Caco-2 (cell line): Measurements from ENCODE around the gene ANO1. TPM values are rescaled to one million over a fixed set of nuclear protein-coding genes. Genes with fewer than 3 reads are reported as not detected.

Experiments used
- BruUV-seq: library from RNA; stranded (reverse); fragments of 400-500 nt; replicated peaks from 2 replicates; lab custom pipeline; 2021; lab: Mats Ljungman, UMichigan
- CTCF ChIA-PET: fragments of 300-600 bp; sonication (Branson Sonifier 250); formaldehyde crosslinking; loops from one replicate; lab custom pipeline; 2022; ENCODE audit warnings: antibody characterized with exemption; lab: Charles Lee
- POLR2A ChIA-PET: fragments of 300-600 bp; sonication (Branson Sonifier 250); formaldehyde crosslinking; loops from one replicate; lab custom pipeline; 2022; ENCODE audit warnings: antibody characterized with exemption; lab: Charles Lee
- DNase-seq, 2 experiments: peaks; one replicate each; pipeline versions ENCODE4 v3.0.0 to v3.0.0-alpha.2; 2020 to 2022
- H3K27me3 ChIP-seq: replicated peaks from 2 replicates; pipeline ENCODE4 v1.6.0; 2011; ENCODE audit warnings: low read length; ENCODE audit not compliant: control insufficient read depth, insufficient read depth
- H3K36me3 ChIP-seq: 2 replicates; pipeline ENCODE4 v1.5.1; 2011; ENCODE audit warnings: low read length; ENCODE audit not compliant: control insufficient read depth, insufficient read depth
- H3K4me1 ChIP-seq: fragments of 250-450 bp; sonication (Bioruptor Pico); 2 replicates; pipeline ENCODE4 v1.5.1; 2020; ENCODE audit warnings: mild to moderate bottlenecking
- H3K4me3 ChIP-seq: 2 replicates; pipeline ENCODE4 v1.5.1; 2011; ENCODE audit warnings: low read depth, mild to moderate bottlenecking, control low read depth, low read length
- H3K9me3 ChIP-seq: fragments of 250-450 bp; sonication (Bioruptor Pico); 2 replicates; pipeline ENCODE4 v1.5.1; 2020; ENCODE audit warnings: mild to moderate bottlenecking, moderate library complexity
- H3K27ac Mint-ChIP-seq: one replicate; pipeline ENCODE4 v1.8.0; 2022; ENCODE audit warnings: mixed read lengths; ENCODE audit not compliant: unreplicated experiment
- H3K27me3 Mint-ChIP-seq: one replicate; pipeline ENCODE4 v1.8.0; 2022; ENCODE audit warnings: mixed read lengths; ENCODE audit not compliant: insufficient read depth, unreplicated experiment
- H3K36me3 Mint-ChIP-seq: one replicate; pipeline ENCODE4 v1.8.0; 2022; ENCODE audit warnings: mild to moderate bottlenecking, mixed read lengths; ENCODE audit not compliant: insufficient read depth, unreplicated experiment
- H3K4me1 Mint-ChIP-seq: one replicate; pipeline ENCODE4 v1.8.0; 2022; ENCODE audit warnings: low read depth, mixed read lengths; ENCODE audit not compliant: unreplicated experiment
- H3K4me3 Mint-ChIP-seq: one replicate; pipeline ENCODE4 v1.8.0; 2022; ENCODE audit warnings: mild to moderate bottlenecking, moderate library complexity, mixed read lengths; ENCODE audit not compliant: unreplicated experiment
- H3K9me3 Mint-ChIP-seq: one replicate; pipeline ENCODE4 v1.8.0; 2022; ENCODE audit warnings: mixed read lengths; ENCODE audit not compliant: unreplicated experiment
- intact Hi-C: fragments of 100-400 bp; cut with micrococcal nuclease; formaldehyde crosslinking; loops from one replicate; pipeline ENCODE4 v1.10.0; 2022; ENCODE audit not compliant: unreplicated experiment
- total RNA-seq: library from RNA; stranded (reverse); gene quantifications from 2 replicates; pipeline ENCODE4 v1.2.3, GENCODE V29; 2022
- TF ChIP-seq, protein P1 (sequence below), 2 experiments: fragments of 200-600 bp in 1 of 2; IDR thresholded peaks; 1 replicate in 1 of 2; 2 replicates in 1 of 2; pipeline versions ENCODE4 v1.5.1 to v1.8.0; 2011 to 2022; ENCODE audit warnings: antibody characterized with exemption in 1 of 2, control low read depth in 1 of 2, inconsistent platforms in 1 of 2, low read depth in 1 of 2, low read length in 1 of 2, mild to moderate bottlenecking in 1 of 2, moderate library complexity in 1 of 2; ENCODE audit not compliant: insufficient read depth in 1 of 2, severe bottlenecking in 1 of 2, unreplicated experiment in 1 of 2

Gene ANO1
- total RNA-seq, 1 experiment from 2014 or later, result 8.4 TPM

DNA sequence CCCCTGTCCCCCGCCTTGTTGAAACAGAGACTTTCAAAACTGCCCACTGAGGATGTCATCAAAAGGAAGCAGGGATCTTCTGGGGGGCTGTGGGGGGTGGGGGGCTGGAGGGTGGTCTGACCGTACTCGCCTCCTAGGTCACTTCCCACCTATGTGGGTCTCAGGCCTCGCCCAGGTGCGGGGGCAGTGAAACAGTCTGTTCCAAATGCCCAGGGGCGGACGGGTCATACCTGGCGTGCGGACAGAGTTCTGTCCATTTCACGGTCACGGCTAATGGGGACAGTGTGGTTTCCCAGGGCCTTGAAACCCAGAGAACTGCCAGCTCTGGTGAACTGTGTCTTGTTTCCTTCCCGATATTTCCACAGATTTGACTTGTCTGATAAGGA, 27.2 kb downstream of the ANO1 start:
- no TSS peak for BruUV-seq
- H3K9me3 Mint-ChIP-seq, result no peaks in the 10 kb centered on the region
- TF ChIP-seq, protein P1, sequence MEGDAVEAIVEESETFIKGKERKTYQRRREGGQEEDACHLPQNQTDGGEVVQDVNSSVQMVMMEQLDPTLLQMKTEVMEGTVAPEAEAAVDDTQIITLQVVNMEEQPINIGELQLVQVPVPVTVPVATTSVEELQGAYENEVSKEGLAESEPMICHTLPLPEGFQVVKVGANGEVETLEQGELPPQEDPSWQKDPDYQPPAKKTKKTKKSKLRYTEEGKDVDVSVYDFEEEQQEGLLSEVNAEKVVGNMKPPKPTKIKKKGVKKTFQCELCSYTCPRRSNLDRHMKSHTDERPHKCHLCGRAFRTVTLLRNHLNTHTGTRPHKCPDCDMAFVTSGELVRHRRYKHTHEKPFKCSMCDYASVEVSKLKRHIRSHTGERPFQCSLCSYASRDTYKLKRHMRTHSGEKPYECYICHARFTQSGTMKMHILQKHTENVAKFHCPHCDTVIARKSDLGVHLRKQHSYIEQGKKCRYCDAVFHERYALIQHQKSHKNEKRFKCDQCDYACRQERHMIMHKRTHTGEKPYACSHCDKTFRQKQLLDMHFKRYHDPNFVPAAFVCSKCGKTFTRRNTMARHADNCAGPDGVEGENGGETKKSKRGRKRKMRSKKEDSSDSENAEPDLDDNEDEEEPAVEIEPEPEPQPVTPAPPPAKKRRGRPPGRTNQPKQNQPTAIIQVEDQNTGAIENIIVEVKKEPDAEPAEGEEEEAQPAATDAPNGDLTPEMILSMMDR (IDR thresholded peaks at IDR 0.05; ENCODE audit: insufficient read depth in 1 of 2, low read depth in 1 of 2, low read length in 1 of 2, severe bottlenecking in 1 of 2, unreplicated experiment in 1 of 2), result no peak
- intact Hi-C loops, result no loop called here
- H3K4me3 Mint-ChIP-seq, result no peak overlapping the region
- no peaks in the 10 kb centered on the region for H3K27me3 Mint-ChIP-seq
- DNase-seq, result no peak
- Histone ChIP-seq H3K4me1 (no peaks in the 10 kb centered on the region), H3K4me3 (no peak overlapping the region), H3K36me3 (no peaks in the 10 kb centered on the region), H3K27me3 (no peaks in the 10 kb centered on the region), H3K9me3 (no peaks in the 10 kb centered on the region)
- CTCF ChIA-PET, result no interaction called here
- H3K27ac Mint-ChIP-seq, result no peak overlapping the region
- POLR2A ChIA-PET, result no interaction called here
- H3K36me3 Mint-ChIP-seq, result no peaks in the 10 kb centered on the region
- no peaks in the 10 kb centered on the region for H3K4me1 Mint-ChIP-seq

DNA sequence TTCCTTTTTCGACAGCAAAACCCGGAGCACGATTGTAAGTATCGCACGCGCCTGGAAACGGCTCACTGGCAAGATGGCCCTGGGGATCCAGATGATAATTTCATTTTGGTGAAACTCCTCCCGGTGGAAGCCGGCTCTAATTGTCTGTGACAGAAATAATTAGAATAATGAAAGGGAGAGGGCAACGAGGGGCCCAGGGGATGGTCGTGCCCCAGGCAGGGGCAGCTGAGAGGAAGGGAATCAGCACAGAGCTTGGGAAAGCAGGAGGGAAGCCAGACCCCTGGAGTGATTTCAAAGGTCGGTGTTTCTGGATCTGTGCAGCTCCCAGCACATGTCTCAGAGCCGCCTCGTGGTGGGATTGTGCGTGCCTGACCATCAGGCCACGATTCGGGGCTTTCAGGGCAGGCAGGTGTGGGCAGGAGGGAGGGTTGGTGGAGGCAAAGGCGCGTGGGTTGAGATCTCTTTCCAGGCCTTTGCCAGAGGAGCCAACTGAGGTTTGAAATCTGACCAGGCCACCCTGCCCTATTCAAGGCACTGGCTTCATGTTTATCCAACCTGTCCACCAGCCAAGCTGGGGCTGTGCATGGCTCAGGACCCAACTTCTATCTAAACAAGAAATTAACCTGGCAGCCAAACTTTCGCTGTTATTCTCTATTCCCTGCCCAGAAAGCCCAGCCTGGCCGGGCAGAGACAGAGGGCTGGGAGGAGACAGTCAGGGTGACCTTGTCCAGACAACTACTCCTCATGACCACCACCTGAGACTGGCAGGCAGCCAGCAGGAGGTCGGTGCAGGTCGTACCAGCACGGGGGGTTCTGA, 27.8 kb downstream of the ANO1 start:
- Histone ChIP-seq H3K36me3 (no peaks in the 10 kb centered on the region), H3K4me1 (no peaks in the 10 kb centered on the region), H3K9me3 (no peaks in the 10 kb centered on the region), H3K4me3 (no peak overlapping the region), H3K27me3 (no peaks in the 10 kb centered on the region)
- Mint-ChIP-seq H3K27ac (no peak overlapping the region), H3K9me3 (no peaks in the 10 kb centered on the region), H3K4me1 (no peaks in the 10 kb centered on the region), H3K4me3 (no peak overlapping the region), H3K36me3 (no peaks in the 10 kb centered on the region), H3K27me3 (no peaks in the 10 kb centered on the region)
- CTCF ChIA-PET, result no interaction called here
- intact Hi-C loops, result no loop called here
- POLR2A ChIA-PET, result no interaction called here
- TF ChIP-seq, protein P1 (IDR thresholded peaks at IDR 0.05; ENCODE audit: insufficient read depth in 1 of 2, low read depth in 1 of 2, low read length in 1 of 2, severe bottlenecking in 1 of 2, unreplicated experiment in 1 of 2), result no peak
- BruUV-seq, result no TSS peak
- DNase-seq, result no peak

DNA sequence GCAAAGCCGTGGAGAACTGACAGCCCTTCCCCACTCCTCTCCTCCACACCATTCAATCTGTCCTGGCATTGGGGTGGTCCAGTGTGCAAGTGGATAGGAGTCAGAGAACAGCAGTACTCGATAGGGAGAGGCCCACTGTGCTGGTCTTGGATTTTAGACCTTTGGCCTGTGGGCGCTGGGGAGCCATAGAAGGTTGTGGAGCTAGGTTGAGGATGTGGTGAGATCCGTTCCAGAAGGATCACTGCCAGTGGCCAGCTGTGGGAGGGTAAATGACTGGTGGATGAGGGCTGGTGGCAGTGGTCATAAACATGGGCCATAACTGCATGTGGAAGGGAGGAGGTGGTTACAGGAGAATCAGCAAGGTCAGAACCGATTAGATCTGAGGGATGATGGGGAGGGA, 28.6 kb downstream of the ANO1 start:
- H3K4me1 ChIP-seq, result peaks cover 6% of the 10 kb centered on the region; the same call in 1 of the 2 replicates
- H3K4me3 ChIP-seq, result no peak overlapping the region
- H3K36me3 ChIP-seq, result no peaks in the 10 kb centered on the region
- intact Hi-C loops, result no loop called here
- no peaks in the 10 kb centered on the region for H3K36me3 Mint-ChIP-seq
- no peaks in the 10 kb centered on the region for H3K27me3 ChIP-seq
- H3K27me3 Mint-ChIP-seq, result no peaks in the 10 kb centered on the region
- no peaks in the 10 kb centered on the region for H3K9me3 Mint-ChIP-seq
- H3K9me3 ChIP-seq, result no peaks in the 10 kb centered on the region
- POLR2A ChIA-PET, result no interaction called here
- H3K27ac Mint-ChIP-seq, result no peak overlapping the region
- H3K4me3 Mint-ChIP-seq, result no peak overlapping the region
- H3K4me1 Mint-ChIP-seq, result peaks cover 5% of the 10 kb centered on the region
- CTCF ChIA-PET, result no interaction called here
- TF ChIP-seq, protein P1 (IDR thresholded peaks at IDR 0.05; ENCODE audit: insufficient read depth in 1 of 2, low read depth in 1 of 2, low read length in 1 of 2, severe bottlenecking in 1 of 2, unreplicated experiment in 1 of 2), result no peak
- DNase-seq, result no peak
- no TSS peak for BruUV-seq
